Lower lobe of right lung (tissue), 2 donors: ENCODE data around the gene MAN1A2. TPM values are rescaled to one million over a fixed set of nuclear protein-coding genes. Genes with fewer than 3 reads are reported as not detected.

Source experiments
- ATAC-seq, 2 donors: fragments of 200-7000 bp; cut with Tn5 transposase; one replicate each; pipeline ENCODE4 v1.9.1; 2020 to 2022; ENCODE audit warnings: mild to moderate bottlenecking in 2 of 2, moderate library complexity in 2 of 2
- DNase-seq: peaks from one replicate; pipeline ENCODE4 v3.0.0-alpha.2; 2020
- H3K27ac ChIP-seq: fragments of 200-600 bp; one replicate; pipeline ENCODE4 v1.8.0; 2022
- H3K27me3 ChIP-seq: fragments of 200-600 bp; one replicate; pipeline ENCODE4 v1.8.0; 2022; ENCODE audit warnings: low read depth
- H3K36me3 ChIP-seq: fragments of 200-600 bp; one replicate; pipeline ENCODE4 v1.8.0; 2022; ENCODE audit warnings: mild to moderate bottlenecking
- H3K4me1 ChIP-seq: fragments of 200-600 bp; one replicate; pipeline ENCODE4 v1.8.0; 2022
- H3K4me3 ChIP-seq: fragments of 200-600 bp; one replicate; pipeline ENCODE4 v1.8.0; 2022; ENCODE audit warnings: mild to moderate bottlenecking
- H3K9me3 ChIP-seq: fragments of 200-600 bp; one replicate; pipeline ENCODE4 v1.8.0; 2022
- CTCF ChIP-seq: fragments of 200-600 bp; IDR thresholded peaks from one replicate; pipeline ENCODE4 v1.8.0; 2022; ENCODE audit warnings: antibody characterized with exemption, mild to moderate bottlenecking
- intact Hi-C: fragments of 100-400 bp; cut with DNase I; formaldehyde crosslinking; loops from one replicate; pipeline ENCODE4 v1.11.0; 2022
- total RNA-seq: library from RNA; stranded (reverse); fragmentation: NEBNext Ultra II Directional; extraction: Animal tissue kit (Norgen Biotek cat#: 25700); gene quantifications from one replicate; pipeline ENCODE4 v1.2.1, GENCODE V29; 2021
- donor health status: DM: no; HTN: yes; CAD: no; lungs with severe emphysema.

MAN1A2 gene
- total RNA-seq, 1 donor from 2014 or later: 39.6 TPM

GRCh38 chr1:117366177-117367045 is 838 bp upstream of the MAN1A2 start:
- Histone ChIP-seq H3K36me3 (no peaks in the 10 kb centered on the region), H3K27me3 (no peaks in the 10 kb centered on the region), H3K4me1 (peaks cover 39% of the 10 kb centered on the region), H3K27ac (peak overlapping the region; percentile 93), H3K4me3 (peak overlapping the region; percentile 82), H3K9me3 (no peaks in the 10 kb centered on the region)
- intact Hi-C loops: no loop called here
- peak; percentile 91 for DNase-seq
- no peak for TF ChIP-seq CTCF
- peak; percentile 92 to 94 for ATAC-seq

GRCh38 chr1:117368116-117369108 is 1.2 kb downstream of the MAN1A2 start:
- Histone ChIP-seq H3K9me3 (no peaks in the 10 kb centered on the region), H3K4me3 (peak overlapping the region; percentile 82), H3K27ac (peak overlapping the region; percentile 93), H3K36me3 (no peaks in the 10 kb centered on the region), H3K27me3 (no peaks in the 10 kb centered on the region), H3K4me1 (peaks cover 49% of the 10 kb centered on the region)
- intact Hi-C loops: no loop called here
- no peak for TF ChIP-seq CTCF
- no peak for DNase-seq
- ATAC-seq: no peak

- no peaks in the 10 kb centered on the region for H3K27me3 ChIP-seq
- H3K27ac ChIP-seq: no peak overlapping the region
- no peaks in the 10 kb centered on the region for H3K9me3 ChIP-seq
- no peak for TF ChIP-seq CTCF
- no peak for ATAC-seq
- no peak for DNase-seq
- peak overlapping the region; percentile 82 for H3K4me3 ChIP-seq
- H3K4me1 ChIP-seq: peaks cover 48% of the 10 kb centered on the region
- H3K36me3 ChIP-seq: no peaks in the 10 kb centered on the region
- intact Hi-C loops: no loop called here
Observed at GRCh38 chr1:117370071-117370470, 2.8 kb downstream of the MAN1A2 start.

- Histone ChIP-seq H3K27ac (no peak overlapping the region), H3K4me3 (peak overlapping the region; percentile 82), H3K4me1 (peaks cover 44% of the 10 kb centered on the region), H3K9me3 (no peaks in the 10 kb centered on the region), H3K27me3 (no peaks in the 10 kb centered on the region), H3K36me3 (no peaks in the 10 kb centered on the region)
- no peak for TF ChIP-seq CTCF
- ATAC-seq: no peak
- DNase-seq: no peak
- intact Hi-C loops: no loop called here
Observed at GRCh38 chr1:117370509-117370908, 3.3 kb downstream of the MAN1A2 start.

GRCh38 chr1:117371441-117372151 is 4.3 kb downstream of the MAN1A2 start:
- H3K4me1 ChIP-seq: peaks cover 39% of the 10 kb centered on the region
- no peaks in the 10 kb centered on the region for H3K27me3 ChIP-seq
- ATAC-seq (no peak), DNase-seq (no peak)
- no peak overlapping the region for H3K27ac ChIP-seq
- no peaks in the 10 kb centered on the region for H3K9me3 ChIP-seq
- intact Hi-C loops: no loop called here
- TF ChIP-seq CTCF: no peak
- no peaks in the 10 kb centered on the region for H3K36me3 ChIP-seq
- no peak overlapping the region for H3K4me3 ChIP-seq
